ENCODE measurements around the gene TAF12. TPM values are rescaled to one million over a fixed set of nuclear protein-coding genes. Genes with fewer than 3 reads are reported as not detected.

TAF12 gene
- total RNA-seq, 4 donors from 2014 or later: 33.5 to 81.6 (median 65.0) TPM

- H3K4me1 ChIP-seq: peaks cover 26 to 50% of the 10 kb centered on the region in 2 donors
- no peaks in the 10 kb centered on the region for H3K27me3 ChIP-seq
- no peak for DNase-seq
- H3K36me3 ChIP-seq: no peaks in the 10 kb centered on the region
- H3K9me3 ChIP-seq: no peaks in the 10 kb centered on the region
- no peak for TF ChIP-seq CTCF (IDR thresholded peaks at IDR 0.05 in 4 of 5, conservative IDR thresholded peaks at IDR 0.05 in 1 of 5)
- no peak for TF ChIP-seq POLR2A (IDR thresholded peaks at IDR 0.05)
- ATAC-seq: no peak
- peak overlapping the region; percentile 85 to 96 (median 92) for H3K27ac ChIP-seq
- in situ Hi-C loops (cut with MboI; ENCODE audit: low sequenced_read_pairs in 4 of 4) (loop anchor here in 3 of 4 donors (5.0 to 25.0 kb wide), 4 partner anchors 88 to 243 kb away; partner anchors contain the start of gene YTHDF2 (in 1 of the 3)), intact Hi-C loops (cut with DNase I; ENCODE audit: low total_unique reads) (loop anchor here (5.0 kb wide), 3 partner anchors 92 to 243 kb away; partner anchors contain the start of gene TRNAU1AP)
- H3K4me3 ChIP-seq: peak overlapping the region in 3 of 4 donors; percentile 64 to 95 (median 90)
Observed at GRCh38 chr1:28644494-28644893, 1.6 kb upstream of the TAF12 start.

- TF ChIP-seq CTCF (IDR thresholded peaks at IDR 0.05 in 4 of 5, conservative IDR thresholded peaks at IDR 0.05 in 1 of 5) (no peak), POLR2A (IDR thresholded peaks at IDR 0.05) (no peak)
- peak; percentile 25 to 35 for ATAC-seq
- no peaks in the 10 kb centered on the region for H3K36me3 ChIP-seq
- in situ Hi-C loops (cut with MboI; ENCODE audit: low sequenced_read_pairs in 4 of 4) (loop anchor here in 3 of 4 donors (5.0 to 25.0 kb wide), 4 partner anchors 90 to 245 kb away; partner anchors contain the start of gene YTHDF2 (in 1 of the 3)), intact Hi-C loops (cut with DNase I; ENCODE audit: low total_unique reads) (loop anchor here (2.0 to 5.0 kb wide), 6 partner anchors 61 to 541 kb away; partner anchors contain the start of gene TRNAU1AP)
- peak overlapping the region; percentile 71 to 95 (median 81) for H3K4me3 ChIP-seq
- H3K27ac ChIP-seq: peak overlapping the region; percentile 85 to 96 (median 92)
- no peaks in the 10 kb centered on the region for H3K27me3 ChIP-seq
- DNase-seq: no peak
- H3K9me3 ChIP-seq: no peaks in the 10 kb centered on the region
- H3K4me1 ChIP-seq: peaks cover 19 to 42% of the 10 kb centered on the region in 2 donors
Observed at GRCh38 chr1:28642056-28642846, 616 bp downstream of the TAF12 start.

DNA sequence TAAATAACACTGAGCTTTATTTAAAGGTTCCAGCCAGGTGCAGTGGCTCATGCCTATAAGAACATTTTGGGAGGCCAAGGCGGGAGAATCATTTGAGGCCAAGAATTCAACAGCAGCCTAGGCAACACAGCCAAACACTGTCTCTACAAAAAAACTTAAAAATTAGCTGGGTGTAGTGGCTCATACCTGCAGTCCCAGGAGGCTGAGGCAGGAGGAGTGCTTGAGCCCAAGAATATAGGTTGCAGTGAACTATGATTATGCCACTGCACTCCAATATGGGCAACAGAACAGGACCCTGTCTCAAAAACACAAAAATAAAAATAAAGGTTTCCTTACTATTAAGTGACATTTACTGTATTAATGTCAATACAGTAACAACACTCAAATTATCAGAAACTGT is 2.1 kb downstream of the TAF12 start:
- in situ Hi-C loops (cut with MboI; ENCODE audit: low sequenced_read_pairs in 4 of 4) (loop anchor here in 3 of 4 donors (5.0 to 25.0 kb wide), 4 partner anchors 92 to 247 kb away; partner anchors contain the start of gene YTHDF2 (in 1 of the 3)), intact Hi-C loops (cut with DNase I; ENCODE audit: low total_unique reads) (loop anchor here (5.0 kb wide), 3 partner anchors 88 to 247 kb away; partner anchors contain the start of gene TRNAU1AP)
- Histone ChIP-seq H3K4me3 (no peak overlapping the region), H3K36me3 (no peaks in the 10 kb centered on the region), H3K27me3 (no peaks in the 10 kb centered on the region), H3K9me3 (no peaks in the 10 kb centered on the region), H3K27ac (no peak overlapping the region), H3K4me1 (peaks cover 18 to 33% of the 10 kb centered on the region in 2 donors)
- no peak for TF ChIP-seq CTCF (IDR thresholded peaks at IDR 0.05 in 4 of 5, conservative IDR thresholded peaks at IDR 0.05 in 1 of 5)
- ATAC-seq: no peak
- no peak for DNase-seq

GRCh38 chr1:28632560-28632959 is 10.3 kb downstream of the TAF12 start:
- H3K36me3 ChIP-seq: no peaks in the 10 kb centered on the region
- intact Hi-C loops (cut with DNase I; ENCODE audit: low total_unique reads) (no loop called here), in situ Hi-C loops (cut with MboI; ENCODE audit: low sequenced_read_pairs in 4 of 4) (loop anchor here in 2 of 4 donors (25.0 kb wide), 1 partner anchor 255 kb away; no protein-coding TSS in a partner anchor)
- no peak for TF ChIP-seq CTCF (IDR thresholded peaks at IDR 0.05 in 4 of 5, conservative IDR thresholded peaks at IDR 0.05 in 1 of 5)
- TF ChIP-seq POLR2A (IDR thresholded peaks at IDR 0.05): no peak
- no peak for ATAC-seq
- no peak overlapping the region for H3K4me3 ChIP-seq
- H3K4me1 ChIP-seq: no peaks in the 10 kb centered on the region
- DNase-seq: no peak
- no peaks in the 10 kb centered on the region for H3K9me3 ChIP-seq
- no peaks in the 10 kb centered on the region for H3K27me3 ChIP-seq
- H3K27ac ChIP-seq: no peak overlapping the region

All from gastrocnemius medialis (tissue), 4 donors.